Activated CD8-positive, alpha-beta T cell treated with anti-CD3 and anti-CD28 coated beads for 36 hours (primary cell): ENCODE results near the gene SLC39A11. TPM values are rescaled to one million over a fixed set of nuclear protein-coding genes. Genes with fewer than 3 reads are reported as not detected.

ENCODE experiments used
- ATAC-seq: fragments of 200-7000 bp; cut with Tn5 transposase; one replicate; pipeline ENCODE4 v1.10.0; 2021; ENCODE audit warnings: mild to moderate bottlenecking, moderate library complexity
- CTCF ChIA-PET: fragments of 350-600 bp; sonication (Branson Sonifier 250); formaldehyde crosslinking; loops from one replicate; lab custom pipeline; 2021; ENCODE audit warnings: antibody characterized with exemption; lab: Charles Lee
- POLR2A ChIA-PET: fragments of 350-600 bp; sonication (Branson Sonifier 250); formaldehyde crosslinking; loops from one replicate; lab custom pipeline; 2021; ENCODE audit warnings: antibody characterized with exemption; lab: Charles Lee
- DNase-seq: peaks from one replicate; pipeline ENCODE4 v3.0.0-alpha.2; 2020
- H3K27ac Mint-ChIP-seq: one replicate; pipeline ENCODE4 v1.8.0; 2021; ENCODE audit warnings: mild to moderate bottlenecking, mixed read lengths
- H3K27me3 Mint-ChIP-seq: one replicate; pipeline ENCODE4 v1.8.0; 2021; ENCODE audit warnings: mixed read lengths
- H3K36me3 Mint-ChIP-seq: one replicate; pipeline ENCODE4 v1.8.0; 2021; ENCODE audit warnings: low read depth, mixed read lengths
- H3K4me1 Mint-ChIP-seq: one replicate; pipeline ENCODE4 v1.8.0; 2021; ENCODE audit warnings: low read depth, mixed read lengths
- H3K4me3 Mint-ChIP-seq: one replicate; pipeline ENCODE4 v1.8.0; 2021; ENCODE audit warnings: mild to moderate bottlenecking, moderate library complexity, mixed read lengths
- H3K9me3 Mint-ChIP-seq: one replicate; pipeline ENCODE4 v1.8.0; 2021; ENCODE audit warnings: mixed read lengths
- intact Hi-C: fragments of 100-400 bp; cut with micrococcal nuclease; formaldehyde crosslinking; loops from one replicate; pipeline ENCODE4 v1.10.0; 2022
- total RNA-seq, 2 experiments: library from RNA; stranded (reverse); gene quantifications; one replicate each; pipeline ENCODE4 v1.2.3, GENCODE V29; 2021
- TF ChIP-seq, protein P1 (sequence below): fragments of 200-600 bp; IDR thresholded peaks from one replicate; pipeline ENCODE4 v1.8.0; 2022; ENCODE audit warnings: antibody characterized with exemption, mild to moderate bottlenecking

The SLC39A11 gene
- total RNA-seq, 2 experiments from 2014 or later: 14.4 to 14.9 TPM

DNA sequence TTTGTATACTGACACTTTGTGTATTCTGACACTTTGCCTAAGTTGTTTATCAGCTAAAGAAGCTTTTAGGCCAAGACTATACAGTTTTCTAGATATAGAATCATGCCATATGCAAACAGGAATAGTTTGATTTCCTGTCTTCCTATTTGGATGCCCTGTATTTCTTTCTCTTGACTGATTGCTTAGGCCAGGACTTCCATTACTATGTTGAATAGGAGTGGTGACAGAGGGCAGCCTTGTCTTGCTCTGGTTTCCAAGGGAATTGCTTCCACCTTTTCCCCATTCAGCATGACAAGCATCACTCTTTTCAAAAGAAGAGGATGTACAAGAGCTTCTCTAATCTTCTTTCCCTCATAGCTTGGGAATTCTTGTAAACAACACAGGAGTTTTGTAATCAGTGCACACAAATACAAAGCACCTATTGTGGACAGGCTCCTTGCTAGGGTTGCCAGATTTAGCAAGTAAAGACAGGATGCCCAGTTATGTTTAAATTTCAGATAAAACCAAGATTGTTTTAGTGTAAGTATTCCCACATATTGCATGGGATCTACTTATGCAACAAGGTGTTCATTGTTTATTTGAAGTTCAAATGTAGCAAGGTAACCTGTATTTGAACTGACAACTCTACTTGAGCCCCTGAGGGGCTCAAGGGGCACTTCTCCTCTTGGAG, 233.5 kb downstream of the SLC39A11 start:
- ATAC-seq (no peak), DNase-seq (no peak)
- TF ChIP-seq, protein P1, sequence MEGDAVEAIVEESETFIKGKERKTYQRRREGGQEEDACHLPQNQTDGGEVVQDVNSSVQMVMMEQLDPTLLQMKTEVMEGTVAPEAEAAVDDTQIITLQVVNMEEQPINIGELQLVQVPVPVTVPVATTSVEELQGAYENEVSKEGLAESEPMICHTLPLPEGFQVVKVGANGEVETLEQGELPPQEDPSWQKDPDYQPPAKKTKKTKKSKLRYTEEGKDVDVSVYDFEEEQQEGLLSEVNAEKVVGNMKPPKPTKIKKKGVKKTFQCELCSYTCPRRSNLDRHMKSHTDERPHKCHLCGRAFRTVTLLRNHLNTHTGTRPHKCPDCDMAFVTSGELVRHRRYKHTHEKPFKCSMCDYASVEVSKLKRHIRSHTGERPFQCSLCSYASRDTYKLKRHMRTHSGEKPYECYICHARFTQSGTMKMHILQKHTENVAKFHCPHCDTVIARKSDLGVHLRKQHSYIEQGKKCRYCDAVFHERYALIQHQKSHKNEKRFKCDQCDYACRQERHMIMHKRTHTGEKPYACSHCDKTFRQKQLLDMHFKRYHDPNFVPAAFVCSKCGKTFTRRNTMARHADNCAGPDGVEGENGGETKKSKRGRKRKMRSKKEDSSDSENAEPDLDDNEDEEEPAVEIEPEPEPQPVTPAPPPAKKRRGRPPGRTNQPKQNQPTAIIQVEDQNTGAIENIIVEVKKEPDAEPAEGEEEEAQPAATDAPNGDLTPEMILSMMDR: no peak
- Mint-ChIP-seq H3K27ac (no peak overlapping the region), H3K4me3 (no peak overlapping the region), H3K36me3 (peaks cover 3% of the 10 kb centered on the region), H3K9me3 (no peaks in the 10 kb centered on the region), H3K4me1 (peaks cover 9% of the 10 kb centered on the region), H3K27me3 (no peaks in the 10 kb centered on the region)
- intact Hi-C loops: no loop called here
- POLR2A ChIA-PET: no interaction called here
- CTCF ChIA-PET: interaction anchor here (0.6 kb wide), 1 partner anchor 302 kb away, joined by 3 read pairs; no protein-coding TSS in a partner anchor

GRCh38 chr17:72853440-72854415, 238.8 kb downstream of the SLC39A11 start:
- POLR2A ChIA-PET: no interaction called here
- Mint-ChIP-seq H3K4me3 (no peak overlapping the region), H3K36me3 (peaks cover 10% of the 10 kb centered on the region), H3K27ac (no peak overlapping the region), H3K4me1 (no peaks in the 10 kb centered on the region), H3K27me3 (no peaks in the 10 kb centered on the region), H3K9me3 (no peaks in the 10 kb centered on the region)
- intact Hi-C loops: no loop called here
- DNase-seq (no peak), ATAC-seq (no peak)
- CTCF ChIA-PET: no interaction called here
- TF ChIP-seq, protein P1: no peak

DNA sequence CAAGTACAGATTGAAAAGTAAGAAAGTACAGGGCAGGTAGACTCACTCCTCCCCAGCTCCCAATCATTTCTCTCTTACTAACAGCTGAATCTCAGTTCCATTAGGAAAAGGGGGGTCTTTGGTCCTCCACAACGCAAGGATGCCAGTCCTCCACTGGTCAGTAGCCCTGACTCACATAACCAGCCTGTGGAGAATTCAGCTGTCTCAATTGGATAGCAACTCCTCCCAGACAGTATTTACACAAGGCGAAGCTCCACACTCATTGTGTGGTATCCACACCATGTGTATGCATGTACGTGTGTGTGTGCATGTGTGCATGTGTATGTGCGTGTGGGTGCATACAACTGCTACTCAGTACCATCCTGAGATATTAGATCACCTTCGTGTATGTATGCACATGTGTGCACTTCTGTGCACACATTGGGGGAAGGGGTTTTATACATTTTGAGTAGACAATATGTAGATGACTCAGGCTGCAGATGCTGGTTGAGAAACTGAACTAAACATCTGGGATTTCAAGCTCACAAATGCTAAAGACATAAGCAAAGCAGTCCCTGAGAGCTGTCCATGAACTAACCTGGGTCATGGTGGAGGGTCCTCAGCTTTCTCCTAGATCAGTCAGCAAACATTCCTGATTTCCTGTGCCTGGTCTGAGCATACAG, 240.1 kb downstream of the SLC39A11 start:
- Mint-ChIP-seq H3K4me3 (no peak overlapping the region), H3K4me1 (no peaks in the 10 kb centered on the region), H3K27me3 (no peaks in the 10 kb centered on the region), H3K36me3 (peaks cover 10% of the 10 kb centered on the region), H3K27ac (no peak overlapping the region), H3K9me3 (no peaks in the 10 kb centered on the region)
- TF ChIP-seq, protein P1: no peak
- ChIA-PET POLR2A (no interaction called here), CTCF (no interaction called here)
- intact Hi-C loops: no loop called here
- DNase-seq (no peak), ATAC-seq (no peak)

DNA sequence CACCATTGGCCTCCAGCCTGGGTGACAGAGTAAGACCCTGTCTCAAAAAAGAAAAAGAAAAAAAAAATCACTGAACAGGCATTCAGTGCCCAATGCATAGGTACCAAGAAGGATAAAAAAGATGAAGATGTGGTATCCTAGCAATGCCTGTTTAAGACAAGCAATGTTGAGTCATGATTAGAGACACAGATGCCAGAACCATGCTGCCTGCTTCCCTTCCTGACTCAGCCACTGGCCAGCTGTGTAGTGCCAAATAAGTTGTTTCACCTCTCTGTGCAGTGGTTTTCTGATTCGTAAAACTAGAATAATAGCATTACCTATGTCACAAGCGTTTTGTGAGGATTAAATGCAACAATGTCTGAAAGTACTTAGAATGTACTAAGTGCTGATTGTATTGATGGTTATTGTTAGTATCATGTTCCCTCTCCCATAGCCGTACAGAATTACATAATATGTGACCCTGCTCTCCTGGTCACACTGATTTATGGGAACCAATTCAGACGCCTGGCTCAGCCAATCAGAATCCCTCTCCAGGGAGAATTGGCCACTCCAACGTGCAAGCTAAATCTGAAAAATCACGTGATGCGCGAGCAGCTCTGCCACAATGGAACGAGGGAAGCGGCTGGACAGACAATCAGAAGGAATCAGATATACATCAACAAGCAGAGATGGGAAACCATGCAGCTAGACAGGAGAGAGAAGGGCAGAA, 241.9 kb downstream of the SLC39A11 start:
- TF ChIP-seq, protein P1: no peak
- Mint-ChIP-seq H3K9me3 (no peaks in the 10 kb centered on the region), H3K27ac (no peak overlapping the region), H3K27me3 (no peaks in the 10 kb centered on the region), H3K36me3 (peaks cover 19% of the 10 kb centered on the region), H3K4me3 (no peak overlapping the region), H3K4me1 (no peaks in the 10 kb centered on the region)
- intact Hi-C loops: no loop called here
- ATAC-seq: no peak
- POLR2A ChIA-PET: interaction anchor here (0.8 kb wide), 1 partner anchor 79 kb away, joined by 3 read pairs; no protein-coding TSS in a partner anchor
- CTCF ChIA-PET: no interaction called here
- DNase-seq: no peak
